Mammary epithelial cell (primary cell): Measurements from ENCODE around the gene PF4V1.

Source experiments
- CTCF ChIP-seq, 2 donors: IDR thresholded peaks in 1 of 2; conservative IDR thresholded peaks in 1 of 2; 2 replicates each; pipeline ENCODE4 v1.5.1; 2011 to 2012; ENCODE audit warnings: inconsistent platforms in 2 of 2, low read length in 2 of 2, mild to moderate bottlenecking in 2 of 2, control low read depth in 1 of 2, low read depth in 1 of 2; ENCODE audit not compliant: insufficient read depth in 1 of 2; ENCODE audit errors: extremely low read depth in 1 of 2
- EZH2 ChIP-seq: IDR thresholded peaks from 2 replicates; pipeline ENCODE4 v1.6.1; 2012; ENCODE audit warnings: low read length, inconsistent platforms, borderline replicate concordance

GRCh38 chr4:73867783-73868182, 14.7 kb downstream of the PF4V1 start:
- peak; percentile 60 to 67 for TF ChIP-seq CTCF (conservative IDR thresholded peaks at IDR 0.05 in 1 of 2, IDR thresholded peaks at IDR 0.05 in 1 of 2; ENCODE audit: extremely low read depth in 1 of 2, insufficient read depth in 1 of 2, low read depth in 1 of 2, low read length in 2 of 2)
- TF ChIP-seq EZH2: no peak
